ENCODE data around the gene BAG5. TPM values are rescaled to one million over a fixed set of nuclear protein-coding genes. Genes with fewer than 3 reads are reported as not detected.

The BAG5 gene
- total and polyA plus RNA-seq, 2 of the 8 experiments (the other 6 are each of a cell fraction or from before 2014, with no cell fraction given) = 7.4 to 29.5 TPM

DNA sequence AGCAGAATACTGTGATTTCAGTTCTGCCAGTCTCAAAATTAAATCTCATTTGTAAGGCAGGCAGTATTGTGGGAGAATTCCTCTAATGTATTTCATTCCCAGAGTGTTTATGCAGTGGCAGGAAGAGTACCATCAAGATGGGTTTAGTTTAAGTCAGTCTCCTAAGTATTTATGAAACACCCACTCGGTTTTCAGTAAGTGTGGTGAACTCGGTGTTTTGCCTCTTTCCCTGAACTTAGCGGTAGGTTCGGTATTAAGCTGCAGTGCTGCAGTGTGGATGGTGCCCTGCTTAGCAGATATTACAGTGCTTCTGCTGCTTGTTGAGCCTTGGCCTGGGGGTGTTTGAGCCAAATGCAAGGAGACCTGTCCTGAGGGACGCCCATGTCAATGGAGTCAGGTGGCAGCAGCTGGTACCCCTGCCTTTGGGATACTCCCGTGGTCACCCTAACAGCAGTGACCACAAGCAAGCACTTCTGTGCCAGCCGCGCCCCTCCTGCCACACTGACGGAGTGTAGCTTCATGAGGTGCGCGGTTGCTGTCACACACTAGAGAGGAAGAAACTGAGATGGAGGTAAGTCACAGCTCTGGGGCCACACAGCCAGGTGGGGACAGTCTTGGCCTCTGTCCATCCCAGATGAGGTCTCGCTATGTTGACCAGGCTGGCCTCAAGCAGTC lies 16.1 kb upstream of the BAG5 start:
- no peak overlapping the region for H3K4me2 ChIP-seq (ENCODE audit: insufficient read depth in 1 of 2, low read depth in 2 of 2, low read length in 2 of 2)
- no peak overlapping the region for H2BK20ac ChIP-seq (ENCODE audit: low read length)
- no peak overlapping the region for H2BK120ac ChIP-seq (replicated peaks; ENCODE audit: low read depth, low read length)
- CTCF ChIA-PET (ENCODE audit: partially characterized antibody) = no interaction called here
- H3K36me3 ChIP-seq (ENCODE audit: control insufficient read depth in 2 of 4, insufficient read depth in 4 of 4, low read length in 3 of 4) = peaks cover 2 to 19% (median 6%) of the 10 kb centered on the region in 4 experiments; a peak in 4 of 8 replicates
- H3K14ac ChIP-seq (ENCODE audit: insufficient read length) = no peak overlapping the region
- DNase-seq (ENCODE audit: low read depth in 1 of 2, low spot score in 2 of 2) = no peak
- no peaks in the 10 kb centered on the region for H3K79me2 ChIP-seq (ENCODE audit: control insufficient read depth in 1 of 2, insufficient read depth in 2 of 2, low read length in 2 of 2)
- H3K27ac ChIP-seq (ENCODE audit: low read depth, low read length) = no peak overlapping the region
- H3K9me3 ChIP-seq (ENCODE audit: insufficient read depth in 2 of 2, low read depth in 1 of 2, low read length in 1 of 2) = no peaks in the 10 kb centered on the region
- no peak overlapping the region for H3K4ac ChIP-seq (replicated peaks; ENCODE audit: insufficient read length, low read depth, low read length)
- peaks cover 0 to 9% of the 10 kb centered on the region in 2 experiments for H4K20me1 ChIP-seq (replicated peaks in 1 of 2; ENCODE audit: control insufficient read depth in 1 of 2, insufficient read depth in 2 of 2, low read length in 2 of 2)
- H2BK15ac ChIP-seq (ENCODE audit: low read length) = no peak overlapping the region
- H4K91ac ChIP-seq (replicated peaks; ENCODE audit: insufficient read length, low read length) = no peak overlapping the region
- H4K5ac ChIP-seq (ENCODE audit: insufficient read length, low read depth, low read length) = no peak overlapping the region
- H2BK5ac ChIP-seq (ENCODE audit: low read depth, low read length) = no peak overlapping the region
- H3K18ac ChIP-seq (ENCODE audit: extremely low read depth, low read length) = no peak overlapping the region
- no peak overlapping the region for H4K8ac ChIP-seq (ENCODE audit: extremely low read depth, insufficient read depth, low read length)
- H2AFZ ChIP-seq (ENCODE audit: low read length) = no peak overlapping the region
- no peaks in the 10 kb centered on the region for H3K4me1 ChIP-seq (replicated peaks in 1 of 4; ENCODE audit: control insufficient read depth in 3 of 4, insufficient read depth in 4 of 4, low read length in 3 of 4)
- H2BK12ac ChIP-seq (ENCODE audit: low read depth, low read length) = no peak overlapping the region
- no peak overlapping the region for H3K23ac ChIP-seq (ENCODE audit: insufficient read length)
- 94% methylated on average over 12 of the region's 12 CpGs; no CpG with 5 or more reads in 1 of the 2 experiments for WGBS, 2 experiments (ENCODE audit: extremely low coverage in 1 of 2, insufficient coverage in 1 of 2, insufficient read length in 1 of 2, insufficient replicate concordance in 2 of 2, low coverage in 1 of 2, low lambda C conversion rate in 2 of 2, missing lambda C conversion rate in 1 of 2)
- H3K9ac ChIP-seq (replicated peaks in 1 of 4; ENCODE audit: extremely low read depth in 1 of 4, low read depth in 3 of 4, low read length in 3 of 4) = no peak overlapping the region
- H3K79me1 ChIP-seq (ENCODE audit: low read depth, low read length) = peaks cover 3% of the 10 kb centered on the region
- no peaks in the 10 kb centered on the region; a peak in 1 of 7 replicates for H3K27me3 ChIP-seq (replicated peaks in 1 of 4; ENCODE audit: control insufficient read depth in 3 of 4, extremely low read depth in 1 of 4, insufficient read depth in 3 of 4, low read length in 3 of 4)
- POLR2A ChIA-PET (ENCODE audit: partially characterized antibody) = no interaction called here
- no peak overlapping the region for H3K4me3 ChIP-seq (ENCODE audit: extremely low read depth in 1 of 4, insufficient read depth in 2 of 4, low read depth in 3 of 4, low read length in 4 of 4)
- H3K23me2 ChIP-seq (ENCODE audit: low read depth, low read length) = no peaks in the 10 kb centered on the region
- TF ChIP-seq, protein P1, sequence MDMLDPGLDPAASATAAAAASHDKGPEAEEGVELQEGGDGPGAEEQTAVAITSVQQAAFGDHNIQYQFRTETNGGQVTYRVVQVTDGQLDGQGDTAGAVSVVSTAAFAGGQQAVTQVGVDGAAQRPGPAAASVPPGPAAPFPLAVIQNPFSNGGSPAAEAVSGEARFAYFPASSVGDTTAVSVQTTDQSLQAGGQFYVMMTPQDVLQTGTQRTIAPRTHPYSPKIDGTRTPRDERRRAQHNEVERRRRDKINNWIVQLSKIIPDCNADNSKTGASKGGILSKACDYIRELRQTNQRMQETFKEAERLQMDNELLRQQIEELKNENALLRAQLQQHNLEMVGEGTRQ (IDR thresholded peaks at IDR 0.05; ENCODE audit: low read length) = no peak
- TF ChIP-seq YY1 (IDR thresholded peaks at IDR 0.05; ENCODE audit: low read depth, low read length) = no peak
- FAIRE-seq = no peak
- no peak overlapping the region for H3K56ac ChIP-seq (replicated peaks; ENCODE audit: insufficient read length, low read depth, low read length)
- no peak overlapping the region for H2AK5ac ChIP-seq (ENCODE audit: low read depth, low read length)

Data from H1 (cell line).